Transverse colon (tissue), 4 donors: ENCODE results near the gene GATA5. TPM values are rescaled to one million over a fixed set of nuclear protein-coding genes. Genes with fewer than 3 reads are reported as not detected.
"Not testable (repeated sequence)": the region's sequence is repeated elsewhere in the genome, so short reads cannot be mapped to it uniquely, and the experiment has no call there.

Experiments used
- DNase-seq: peaks from one replicate; pipeline ENCODE4 v3.0.0-alpha.2; 2019
- H3K27ac ChIP-seq, 4 donors: fragments of 200-600 bp; sonication (generic); 2 replicates each; pipeline ENCODE4 v1.5.1; 2016 to 2018; ENCODE audit warnings: inconsistent platforms in 4 of 4
- H3K27me3 ChIP-seq: fragments of 200-600 bp; sonication (generic); 2 replicates; pipeline ENCODE4 v1.5.1; 2017; ENCODE audit warnings: inconsistent platforms
- H3K36me3 ChIP-seq, 4 donors: fragments of 200-600 bp; sonication (generic); 2 replicates each; pipeline ENCODE4 v1.5.1; 2017 to 2019; ENCODE audit warnings: inconsistent platforms in 4 of 4
- H3K4me1 ChIP-seq, 4 donors: fragments of 200-600 bp; sonication (generic); 2 replicates each; pipeline ENCODE4 v1.5.1; 2017 to 2020; ENCODE audit warnings: inconsistent platforms in 4 of 4
- H3K4me3 ChIP-seq, 4 donors: fragments of 200-600 bp; sonication (generic); 1 replicate in 1 of 4; 2 replicates in 3 of 4; pipeline versions ENCODE4 v1.5.1 to v1.6.1; 2017 to 2019; ENCODE audit warnings: inconsistent platforms in 4 of 4
- H3K9me3 ChIP-seq, 2 donors: fragments of 200-600 bp; sonication (generic); 2 replicates each; pipeline ENCODE4 v1.5.1; 2017 to 2019; ENCODE audit warnings: inconsistent platforms in 2 of 2
- CTCF ChIP-seq, 5 experiments: fragments of 200-600 bp in 3 of 5; fragments of 450-650 bp in 2 of 5; sonication (generic) in 3 of 5; IDR thresholded peaks; 1 replicate in 2 of 5; 2 replicates in 3 of 5; pipeline ENCODE4 v1.5.1; 2016 to 2017; ENCODE audit warnings: antibody characterized with exemption in 5 of 5, inconsistent platforms in 3 of 5, mild to moderate bottlenecking in 2 of 5, moderate library complexity in 1 of 5
- EP300 ChIP-seq: sonication (generic); formaldehyde crosslinking; IDR thresholded peaks from one replicate; pipeline ENCODE4 v1.6.1; 2017; ENCODE audit warnings: antibody characterized with exemption, low read depth
- POLR2A ChIP-seq: fragments of 450-650 bp; IDR thresholded peaks from one replicate; pipeline ENCODE4 v1.6.1; 2016; ENCODE audit warnings: antibody characterized with exemption, mild to moderate bottlenecking, moderate library complexity
- POLR2AphosphoS5 ChIP-seq, 3 donors: sonication (generic); formaldehyde crosslinking; IDR thresholded peaks; one replicate each; pipeline ENCODE4 v1.6.1; 2016; ENCODE audit warnings: antibody characterized with exemption in 3 of 3
- WGBS, 2 donors: methylation state at CpG; one replicate each; pipeline ENCODE4 v1.1.5; 2018; ENCODE audit warnings: low coverage in 1 of 2; 5-methylcytosine and 5-hydroxymethylcytosine counted together
- in situ Hi-C, 4 donors: fragments of 200-750 bp; cut with MboI; loops; one replicate each; pipeline versions ENCODE4 v1.15.0 to v1.15.1; 2017; ENCODE audit warnings: low sequenced_read_pairs in 3 of 4, low pct_ligation_motif_present in 1 of 4, low pct_unique_long_range_greater_than_20kb in 1 of 4
- intact Hi-C: fragments of 100-400 bp; cut with DNase I; formaldehyde crosslinking; loops from one replicate; pipeline ENCODE4 v1.15.1; 2023; ENCODE audit warnings: low total_unique reads
- total RNA-seq, 4 donors: library from RNA; depleted of rRNA; stranded (reverse); fragments of >200 nt; gene quantifications; one replicate each; pipeline ENCODE4 v1.1.0, GENCODE V29; 2016

The GATA5 gene
- total RNA-seq, 4 donors from 2014 or later = not detected

GRCh38 chr20:62427172-62428001 is 48.4 kb downstream of the GATA5 start, which contains the start of gene RBBP8NL:
RBBP8NL (minus strand) TSS chr20:62427539; CDS start chr20:62419647, 7,892 bp downstream.
- Histone ChIP-seq H3K27ac (peak within 1 kb of the TSS; percentile 54 to 86 (median 68)), H3K27me3 (no peaks in the 10 kb centered on the region), H3K4me3 (peak within 1 kb of the TSS in 2 of 4 donors; percentile 13 to 30), H3K9me3 (no peaks in the 10 kb centered on the region), H3K4me1 (peaks cover 0 to 31% (median 18%) of the 10 kb centered on the region in 4 donors), H3K36me3 (no peaks in the 10 kb centered on the region)
- in situ Hi-C loops = no loop called here
- intact Hi-C loops = loop anchor here (5.0 kb wide), 1 partner anchor 465 kb away; no protein-coding TSS in a partner anchor
- DNase-seq = peak; percentile 92
- 54% methylated on average over 18 of the region's 28 CpGs; no CpG with 5 or more reads in 1 of the 2 donors for WGBS, 2 donors
- TF ChIP-seq CTCF (IDR thresholded peaks at IDR 0.05) (peak in 3 of 5 experiments; percentile 17 to 52 (median 43)), EP300 (no peak), POLR2AphosphoS5 (IDR thresholded peaks at IDR 0.05) (peak in 2 of 3 donors; percentile 8 to 61)

- Histone ChIP-seq H3K27ac (peak overlapping the region; percentile 54 to 86 (median 68)), H3K4me1 (peaks cover 0 to 31% (median 18%) of the 10 kb centered on the region in 4 donors), H3K9me3 (no peaks in the 10 kb centered on the region), H3K27me3 (no peaks in the 10 kb centered on the region), H3K4me3 (peak overlapping the region in 2 of 4 donors; percentile 13 to 30), H3K36me3 (no peaks in the 10 kb centered on the region)
- no peak for TF ChIP-seq POLR2A
- TF ChIP-seq POLR2AphosphoS5 (IDR thresholded peaks at IDR 0.05) = no peak
- DNase-seq = no peak
- intact Hi-C loops (loop anchor here (5.0 kb wide), 1 partner anchor 466 kb away; no protein-coding TSS in a partner anchor), in situ Hi-C loops (no loop called here)
- WGBS, 2 donors = 59% methylated on average over 21 of the region's 22 CpGs; no CpG with 5 or more reads in 1 of the 2 donors
These were observed 49.1 kb downstream of the GATA5 start for GRCh38 chr20:62426699-62427131.

GRCh38 chr20:62426059-62426348 is 49.8 kb downstream of the GATA5 start:
- DNase-seq, H3K4me3 ChIP-seq, H3K27ac ChIP-seq, H3K36me3 ChIP-seq, H3K9me3 ChIP-seq, in situ Hi-C loops, H3K27me3 ChIP-seq: not testable (repeated sequence)
- intact Hi-C loops = loop anchor here (5.0 kb wide), 1 partner anchor 466 kb away; no protein-coding TSS in a partner anchor
- peaks cover 0 to 27% (median 18%) of the 10 kb centered on the region in 4 donors for H3K4me1 ChIP-seq
- WGBS, 2 donors = 93% methylated on average over 4 of the region's 4 CpGs; no CpG with 5 or more reads in 1 of the 2 donors

GRCh38 chr20:62425281-62426058 is 50.3 kb downstream of the GATA5 start:
- in situ Hi-C loops = no loop called here
- TF ChIP-seq POLR2A (no peak), EP300 (no peak), POLR2AphosphoS5 (IDR thresholded peaks at IDR 0.05) (no peak), CTCF (IDR thresholded peaks at IDR 0.05) (no peak)
- no peaks in the 10 kb centered on the region for H3K27me3 ChIP-seq
- intact Hi-C loops = loop anchor here (5.0 kb wide), 1 partner anchor 467 kb away; no protein-coding TSS in a partner anchor
- no peaks in the 10 kb centered on the region for H3K36me3 ChIP-seq
- no peak overlapping the region for H3K4me3 ChIP-seq
- H3K27ac ChIP-seq = no peak overlapping the region
- peaks cover 0 to 26% (median 18%) of the 10 kb centered on the region in 4 donors for H3K4me1 ChIP-seq
- no peak for DNase-seq
- no peaks in the 10 kb centered on the region for H3K9me3 ChIP-seq
- 91% methylated on average over 19 of the region's 21 CpGs; no CpG with 5 or more reads in 1 of the 2 donors for WGBS, 2 donors
